GM12872 (cell line): ENCODE measurements around the gene TMEM254.

ENCODE experiments used
- CTCF ChIP-seq: IDR thresholded peaks from 3 replicates; pipeline ENCODE4 v1.5.1; 2011; ENCODE audit warnings: low read depth, mild to moderate bottlenecking, low read length, moderate library complexity; ENCODE audit not compliant: insufficient read depth

The TMEM254 gene

GRCh38 chr10:80100116-80100515 is 21.7 kb downstream of the TMEM254 start:
- no peak for TF ChIP-seq CTCF

- no peak for TF ChIP-seq CTCF
Observed at GRCh38 chr10:80100861-80101695, 22.6 kb downstream of the TMEM254 start.

- no peak for TF ChIP-seq CTCF
Observed at GRCh38 chr10:80104066-80104926, 25.8 kb downstream of the TMEM254 start.

GRCh38 chr10:80108576-80109239 is 30.2 kb downstream of the TMEM254 start:
- no peak for TF ChIP-seq CTCF

GRCh38 chr10:80110986-80111385 is 32.5 kb downstream of the TMEM254 start:
- TF ChIP-seq CTCF: no peak

- TF ChIP-seq CTCF: no peak
Observed at GRCh38 chr10:80118669-80119068, 40.2 kb downstream of the TMEM254 start.
